ENCODE data around the gene MUC5AC. TPM values are rescaled to one million over a fixed set of nuclear protein-coding genes. Genes with fewer than 3 reads are reported as not detected.

The MUC5AC gene
- total and polyA plus RNA-seq, 2 experiments from 2014 or later = not detected

DNA sequence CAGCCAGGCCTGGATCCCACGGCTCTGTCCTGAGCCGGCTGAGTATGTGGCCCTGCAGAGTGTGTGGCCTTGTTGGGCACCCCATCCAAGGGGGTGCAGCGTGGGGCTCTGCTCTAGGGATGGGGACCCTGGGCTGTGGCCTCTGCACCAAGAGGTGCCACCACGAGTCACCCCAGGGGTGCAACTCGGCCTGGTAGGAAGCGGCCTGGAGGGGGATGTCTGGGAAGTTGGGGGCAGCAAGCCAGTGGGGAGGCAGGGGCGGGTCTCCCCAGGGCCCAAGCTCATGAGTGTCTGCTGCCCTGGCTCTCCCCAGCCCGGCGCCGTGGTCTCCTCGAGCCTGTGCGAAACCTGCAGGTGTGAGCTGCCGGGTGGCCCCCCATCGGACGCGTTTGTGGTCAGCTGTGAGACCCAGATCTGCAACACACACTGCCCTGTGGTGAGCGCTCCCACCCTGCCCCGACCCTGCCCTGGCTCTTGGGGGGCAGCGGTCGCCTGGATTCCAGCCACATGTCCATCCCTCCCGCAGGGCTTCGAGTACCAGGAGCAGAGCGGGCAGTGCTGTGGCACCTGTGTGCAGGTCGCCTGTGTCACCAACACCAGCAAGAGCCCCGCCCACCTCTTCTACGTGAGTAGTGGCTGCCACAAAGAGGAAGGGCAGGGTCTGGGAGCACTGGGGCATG, 40.9 kb downstream of the MUC5AC start:
- 60 to 62% methylated on average over 13 to 25 of the region's 26 CpGs for WGBS, 2 experiments (ENCODE audit: low coverage in 1 of 2, low lambda C conversion rate in 2 of 2, missing lambda C conversion rate in 2 of 2)
- Histone ChIP-seq H2AFZ (no peak overlapping the region), H3K4me3 (no peak overlapping the region), H3K36me3 (ENCODE audit: low read depth) (no peaks in the 10 kb centered on the region), H4K20me1 (ENCODE audit: insufficient read depth) (no peaks in the 10 kb centered on the region), H3K9ac (no peak overlapping the region), H3K27ac (no peak overlapping the region), H3K79me2 (ENCODE audit: insufficient read depth) (no peaks in the 10 kb centered on the region), H3K4me1 (ENCODE audit: insufficient read depth) (no peaks in the 10 kb centered on the region), H3K9me3 (ENCODE audit: low read depth) (no peaks in the 10 kb centered on the region), H3K4me2 (ENCODE audit: unreplicated experiment) (no peak overlapping the region), H3F3A (ENCODE audit: insufficient read depth) (peaks cover 7% of the 10 kb centered on the region; the same call in 1 of the 2 replicates), H3K9me2 (ENCODE audit: insufficient read depth) (no peaks in the 10 kb centered on the region), H3K27me3 (replicated peaks; ENCODE audit: insufficient read depth) (no peaks in the 10 kb centered on the region)
- TF ChIP-seq EZH2 (IDR thresholded peaks at IDR 0.05; ENCODE audit: insufficient read depth, poor library complexity, severe bottlenecking) = no peak
- TF ChIP-seq EZH2phosphoT487 (IDR thresholded peaks at IDR 0.05; ENCODE audit: insufficient read depth, low read depth) = no peak
- in situ Hi-C loops (cut with MboI) = loop anchor here (5.0 kb wide), 1 partner anchor 51 kb away; no protein-coding TSS in a partner anchor
- no peak for DNase-seq

DNA sequence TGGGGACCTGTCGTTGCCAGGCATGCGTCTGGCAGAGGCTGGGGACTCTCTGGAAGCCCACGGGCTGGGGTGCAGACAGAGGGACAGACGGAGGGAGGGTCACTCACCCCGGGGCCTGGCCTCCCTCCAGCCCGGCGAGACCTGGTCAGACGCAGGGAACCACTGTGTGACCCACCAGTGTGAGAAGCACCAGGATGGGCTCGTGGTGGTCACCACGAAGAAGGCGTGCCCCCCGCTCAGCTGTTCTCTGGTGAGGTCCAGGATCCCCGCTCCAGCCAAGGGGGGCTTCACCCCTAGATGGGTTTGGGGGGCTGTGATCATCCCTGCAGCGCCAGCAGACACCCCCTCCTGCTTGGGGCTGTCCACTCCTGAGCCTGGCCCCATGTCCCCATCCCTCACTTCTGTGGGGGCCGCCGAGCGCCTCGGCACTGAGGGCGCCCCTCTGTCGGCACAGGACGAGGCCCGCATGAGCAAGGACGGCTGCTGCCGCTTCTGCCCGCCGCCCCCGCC, 41.5 kb downstream of the MUC5AC start:
- TF ChIP-seq EZH2 (IDR thresholded peaks at IDR 0.05; ENCODE audit: insufficient read depth, poor library complexity, severe bottlenecking) (no peak), EZH2phosphoT487 (IDR thresholded peaks at IDR 0.05; ENCODE audit: insufficient read depth, low read depth) (no peak)
- Histone ChIP-seq H3K4me1 (ENCODE audit: insufficient read depth) (no peaks in the 10 kb centered on the region), H2AFZ (no peak overlapping the region), H3K9me3 (ENCODE audit: low read depth) (no peaks in the 10 kb centered on the region), H3K27me3 (replicated peaks; ENCODE audit: insufficient read depth) (no peaks in the 10 kb centered on the region), H3K36me3 (ENCODE audit: low read depth) (no peaks in the 10 kb centered on the region), H3K9ac (no peak overlapping the region), H3K9me2 (ENCODE audit: insufficient read depth) (no peaks in the 10 kb centered on the region), H3K27ac (no peak overlapping the region), H3K4me2 (ENCODE audit: unreplicated experiment) (no peak overlapping the region), H4K20me1 (ENCODE audit: insufficient read depth) (no peaks in the 10 kb centered on the region), H3K79me2 (ENCODE audit: insufficient read depth) (no peaks in the 10 kb centered on the region), H3F3A (ENCODE audit: insufficient read depth) (peaks cover 7% of the 10 kb centered on the region; the same call in 1 of the 2 replicates), H3K4me3 (no peak overlapping the region)
- in situ Hi-C loops (cut with MboI) = loop anchor here (5.0 kb wide), 1 partner anchor 52 kb away; no protein-coding TSS in a partner anchor
- 54 to 56% methylated on average over 19 to 26 of the region's 27 CpGs for WGBS, 2 experiments (ENCODE audit: low coverage in 1 of 2, low lambda C conversion rate in 2 of 2, missing lambda C conversion rate in 2 of 2)
- no peak for DNase-seq

DNA sequence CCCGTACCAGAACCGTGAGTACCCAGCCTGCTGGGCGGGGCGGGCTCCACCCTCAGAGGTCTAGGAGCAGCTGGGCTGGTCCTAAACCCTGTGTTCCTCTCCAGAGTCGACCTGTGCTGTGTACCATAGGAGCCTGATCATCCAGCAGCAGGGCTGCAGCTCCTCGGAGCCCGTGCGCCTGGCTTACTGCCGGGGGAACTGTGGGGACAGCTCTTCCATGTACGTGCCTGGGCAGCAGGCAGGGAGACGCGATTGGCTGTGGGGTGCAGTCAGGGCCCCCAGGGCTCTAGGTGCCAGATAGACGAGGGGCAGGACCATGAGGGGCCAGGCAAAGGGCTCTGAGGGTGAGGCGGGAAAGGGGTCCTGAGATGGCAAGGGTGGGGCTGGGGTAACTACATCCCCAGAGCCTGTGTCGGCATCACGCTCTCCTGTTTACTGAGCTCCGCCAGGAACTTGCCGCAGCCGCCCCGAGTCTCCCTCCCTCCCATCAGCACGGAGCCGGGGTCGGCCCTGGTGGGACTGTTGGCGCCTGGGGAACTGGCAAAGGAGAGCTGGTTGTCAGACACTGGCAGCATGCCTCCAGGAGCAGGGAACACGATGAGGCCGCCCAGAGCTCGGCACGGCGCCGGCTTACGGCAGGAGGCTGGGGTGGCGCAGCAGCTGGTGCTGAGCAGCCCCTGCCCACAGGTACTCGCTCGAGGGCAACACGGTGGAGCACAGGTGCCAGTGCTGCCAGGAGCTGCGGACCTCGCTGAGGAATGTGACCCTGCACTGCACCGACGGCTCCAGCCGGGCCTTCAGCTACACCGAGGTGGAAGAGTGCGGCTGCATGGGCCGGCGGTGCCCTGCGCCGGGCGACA, 42.2 kb downstream of the MUC5AC start:
- H3K9me3 ChIP-seq (ENCODE audit: low read depth) = no peaks in the 10 kb centered on the region
- peaks cover 7% of the 10 kb centered on the region; the same call in 1 of the 2 replicates for H3F3A ChIP-seq (ENCODE audit: insufficient read depth)
- H2AFZ ChIP-seq = no peak overlapping the region
- WGBS, 2 experiments (ENCODE audit: low coverage in 1 of 2, low lambda C conversion rate in 2 of 2, missing lambda C conversion rate in 2 of 2) = 68 to 70% methylated on average over 41 to 45 of the region's 47 CpGs
- in situ Hi-C loops (cut with MboI) = loop anchor here (5.0 kb wide), 1 partner anchor 53 kb away; no protein-coding TSS in a partner anchor
- H3K4me2 ChIP-seq (ENCODE audit: unreplicated experiment) = no peak overlapping the region
- H3K36me3 ChIP-seq (ENCODE audit: low read depth) = no peaks in the 10 kb centered on the region
- H3K9me2 ChIP-seq (ENCODE audit: insufficient read depth) = no peaks in the 10 kb centered on the region
- TF ChIP-seq EZH2phosphoT487 (IDR thresholded peaks at IDR 0.05; ENCODE audit: insufficient read depth, low read depth) = no peak
- no peak for DNase-seq
- H3K9ac ChIP-seq = no peak overlapping the region
- H3K4me1 ChIP-seq (ENCODE audit: insufficient read depth) = no peaks in the 10 kb centered on the region
- H3K27me3 ChIP-seq (replicated peaks; ENCODE audit: insufficient read depth) = no peaks in the 10 kb centered on the region
- H3K4me3 ChIP-seq = no peak overlapping the region
- H3K27ac ChIP-seq = no peak overlapping the region
- H3K79me2 ChIP-seq (ENCODE audit: insufficient read depth) = no peaks in the 10 kb centered on the region
- no peaks in the 10 kb centered on the region for H4K20me1 ChIP-seq (ENCODE audit: insufficient read depth)

GRCh38 chr11:1200611-1201191, 42.9 kb downstream of the MUC5AC start:
- Histone ChIP-seq H3K79me2 (ENCODE audit: insufficient read depth) (no peaks in the 10 kb centered on the region), H3K9me3 (ENCODE audit: low read depth) (no peaks in the 10 kb centered on the region), H3K9ac (no peak overlapping the region), H3K4me2 (ENCODE audit: unreplicated experiment) (no peak overlapping the region), H3K4me1 (ENCODE audit: insufficient read depth) (no peaks in the 10 kb centered on the region), H3K27me3 (replicated peaks; ENCODE audit: insufficient read depth) (no peaks in the 10 kb centered on the region), H3K4me3 (no peak overlapping the region), H3K9me2 (ENCODE audit: insufficient read depth) (no peaks in the 10 kb centered on the region), H4K20me1 (ENCODE audit: insufficient read depth) (no peaks in the 10 kb centered on the region), H3K36me3 (ENCODE audit: low read depth) (no peaks in the 10 kb centered on the region), H3F3A (ENCODE audit: insufficient read depth) (peaks cover 7% of the 10 kb centered on the region; the same call in 1 of the 2 replicates), H3K27ac (no peak overlapping the region), H2AFZ (no peak overlapping the region)
- in situ Hi-C loops (cut with MboI) = no loop called here
- TF ChIP-seq EZH2 (IDR thresholded peaks at IDR 0.05; ENCODE audit: insufficient read depth, poor library complexity, severe bottlenecking) = no peak
- TF ChIP-seq EZH2phosphoT487 (IDR thresholded peaks at IDR 0.05; ENCODE audit: insufficient read depth, low read depth) = no peak
- no peak for DNase-seq
- WGBS, 2 experiments (ENCODE audit: low coverage in 1 of 2, low lambda C conversion rate in 2 of 2, missing lambda C conversion rate in 2 of 2) = 63 to 66% methylated on average over 14 to 16 of the region's 16 CpGs

All from GM23248 (cell line).